H9 (cell line): Measurements from ENCODE around the gene ELAC2. TPM values are rescaled to one million over a fixed set of nuclear protein-coding genes. Genes with fewer than 3 reads are reported as not detected.

Experiments
- DNase-seq: peaks from one replicate; pipeline ENCODE4 v3.0.0-alpha.2; 2017
- H2AFZ ChIP-seq: one replicate; pipeline ENCODE4 v1.6.1; 2013; ENCODE audit warnings: mild to moderate bottlenecking, low read length, control low read depth, moderate library complexity
- H2AK5ac ChIP-seq: 2 replicates; pipeline ENCODE4 v1.6.1; 2013; ENCODE audit warnings: low read length, control low read depth, mixed read lengths; ENCODE audit not compliant: insufficient read length
- H2BK120ac ChIP-seq: one replicate; pipeline ENCODE4 v1.6.1; 2013; ENCODE audit warnings: low read depth, mild to moderate bottlenecking, low read length, control low read depth, inconsistent platforms; ENCODE audit not compliant: poor library complexity, severe bottlenecking
- H2BK12ac ChIP-seq: 2 replicates; pipeline ENCODE4 v1.6.1; 2013; ENCODE audit warnings: low read length, control low read depth, mixed read lengths, low read depth; ENCODE audit not compliant: insufficient read length
- H2BK15ac ChIP-seq: 2 replicates; pipeline ENCODE4 v1.6.1; 2013; ENCODE audit warnings: low read depth, low read length, control low read depth
- H2BK20ac ChIP-seq: one replicate; pipeline ENCODE4 v1.6.1; 2013; ENCODE audit warnings: low read depth, mild to moderate bottlenecking, low read length, control low read depth, inconsistent platforms; ENCODE audit not compliant: poor library complexity, severe bottlenecking
- H2BK5ac ChIP-seq: 2 replicates; pipeline ENCODE4 v1.6.1; 2013; ENCODE audit warnings: low read length, control low read depth, mixed read lengths; ENCODE audit not compliant: insufficient read length
- H3K14ac ChIP-seq: 2 replicates; pipeline ENCODE4 v1.6.1; 2013; ENCODE audit warnings: low read length, control low read depth; ENCODE audit not compliant: insufficient read depth
- H3K18ac ChIP-seq: 2 replicates; pipeline ENCODE4 v1.6.1; 2013; ENCODE audit warnings: low read depth, mild to moderate bottlenecking, mixed read lengths, low read length, control low read depth; ENCODE audit not compliant: insufficient read length
- H3K23ac ChIP-seq: 2 replicates; pipeline ENCODE4 v1.6.1; 2013; ENCODE audit warnings: low read length, control low read depth, mixed read lengths, low read depth; ENCODE audit not compliant: insufficient read length
- H3K23me2 ChIP-seq: 2 replicates; pipeline ENCODE4 v1.6.1; 2013; ENCODE audit warnings: low read depth, mild to moderate bottlenecking, mixed read lengths, low read length, control low read depth; ENCODE audit not compliant: insufficient read length, poor library complexity, severe bottlenecking
- H3K27ac ChIP-seq: 2 replicates; pipeline ENCODE4 v1.5.1; 2013; ENCODE audit warnings: low read length, control low read depth, mixed read lengths, low read depth; ENCODE audit not compliant: insufficient read length
- H3K27me3 ChIP-seq: 2 replicates; pipeline ENCODE4 v1.6.1; 2013; ENCODE audit warnings: low read length, control low read depth, inconsistent platforms; ENCODE audit not compliant: insufficient read depth
- H3K4ac ChIP-seq: 2 replicates; pipeline ENCODE4 v1.6.1; 2013; ENCODE audit warnings: low read depth, mild to moderate bottlenecking, control low read depth, inconsistent platforms, low read length, moderate library complexity
- H3K4me1 ChIP-seq: 2 replicates; pipeline ENCODE4 v1.6.1; 2013; ENCODE audit warnings: low read length, control low read depth, inconsistent platforms; ENCODE audit not compliant: insufficient read depth
- H3K4me2 ChIP-seq: 2 replicates; pipeline ENCODE4 v1.6.1; 2013; ENCODE audit warnings: low read length, control low read depth, mixed read lengths; ENCODE audit not compliant: insufficient read length, insufficient read depth
- H3K56ac ChIP-seq: 2 replicates; pipeline ENCODE4 v1.6.1; 2013; ENCODE audit warnings: low read depth, mild to moderate bottlenecking, mixed read lengths, low read length, control low read depth; ENCODE audit not compliant: insufficient read length
- H3K79me1 ChIP-seq: 2 replicates; pipeline ENCODE4 v1.6.1; 2013; ENCODE audit warnings: low read depth, mild to moderate bottlenecking, moderate library complexity, low read length, control low read depth, inconsistent platforms; ENCODE audit not compliant: insufficient read depth, poor library complexity, severe bottlenecking
- H3K79me2 ChIP-seq: 2 replicates; pipeline ENCODE4 v1.6.1; 2013; ENCODE audit warnings: low read length, control low read depth, inconsistent platforms; ENCODE audit not compliant: insufficient read depth
- H3K9ac ChIP-seq: 2 replicates; pipeline ENCODE4 v1.6.1; 2013; ENCODE audit warnings: low read length, control low read depth, mixed read lengths; ENCODE audit not compliant: insufficient read length; ENCODE audit errors: extremely low read depth
- H3K9me3 ChIP-seq: one replicate; pipeline ENCODE4 v1.6.1; 2013; ENCODE audit warnings: low read depth, low read length, inconsistent platforms; ENCODE audit not compliant: control insufficient read depth
- H3T11ph ChIP-seq: one replicate; pipeline ENCODE4 v1.6.1; 2013; ENCODE audit warnings: mild to moderate bottlenecking, low read length, control low read depth, inconsistent platforms
- H4K20me1 ChIP-seq: one replicate; pipeline ENCODE4 v1.6.1; 2013; ENCODE audit not compliant: control insufficient read depth, insufficient read length, insufficient read depth
- H4K5ac ChIP-seq: 2 replicates; pipeline ENCODE4 v1.6.1; 2013; ENCODE audit warnings: low read depth, mild to moderate bottlenecking, mixed read lengths, low read length, control low read depth; ENCODE audit not compliant: insufficient read length
- H4K8ac ChIP-seq: replicated peaks from 2 replicates; pipeline ENCODE4 v1.6.1; 2013; ENCODE audit warnings: low read length, control low read depth, mixed read lengths, low read depth; ENCODE audit not compliant: insufficient read length
- H4K91ac ChIP-seq: 2 replicates; pipeline ENCODE4 v1.6.1; 2013; ENCODE audit warnings: low read depth, mild to moderate bottlenecking, moderate library complexity, mixed read lengths, low read length, control low read depth; ENCODE audit not compliant: insufficient read length
- H3K27ac Mint-ChIP-seq, 3 experiments: 2 replicates in 2 of 3; 3 replicates in 1 of 3; pipeline ENCODE4 v1.8.0; 2020 to 2021; ENCODE audit warnings: mixed read lengths in 3 of 3, mild to moderate bottlenecking in 1 of 3, moderate library complexity in 1 of 3
- H3K27me3 Mint-ChIP-seq: 2 replicates; pipeline ENCODE4 v1.8.0; 2021; ENCODE audit warnings: low read depth, mild to moderate bottlenecking, moderate library complexity, mixed read lengths
- H3K36me3 Mint-ChIP-seq, 3 experiments: 2 replicates in 2 of 3; 3 replicates in 1 of 3; pipeline ENCODE4 v1.8.0; 2020 to 2021; ENCODE audit warnings: low read depth in 3 of 3, mixed read lengths in 3 of 3; ENCODE audit not compliant: insufficient read depth in 1 of 3
- H3K4me1 Mint-ChIP-seq, 2 experiments: 2 replicates each; pipeline ENCODE4 v1.8.0; 2020; ENCODE audit warnings: mixed read lengths in 2 of 2
- H3K4me3 Mint-ChIP-seq, 2 experiments: 2 replicates in 1 of 2; 3 replicates in 1 of 2; pipeline ENCODE4 v1.8.0; 2020 to 2021; ENCODE audit warnings: mild to moderate bottlenecking in 2 of 2, mixed read lengths in 2 of 2, moderate library complexity in 1 of 2
- H3K9me3 Mint-ChIP-seq, 2 experiments: 2 replicates in 1 of 2; 3 replicates in 1 of 2; pipeline ENCODE4 v1.8.0; 2020; ENCODE audit warnings: mild to moderate bottlenecking in 2 of 2, mixed read lengths in 2 of 2, moderate library complexity in 1 of 2
- WGBS: extraction: QIAGEN DNeasy Blood & Tissue Kit; methylation state at CpG from one replicate; pipeline ENCODE4 v1.1.7; 2013; ENCODE audit warnings: missing lambda C conversion rate, low lambda C conversion rate, mixed read lengths; ENCODE audit not compliant: insufficient read length; ENCODE audit errors: extremely low coverage; 5-methylcytosine and 5-hydroxymethylcytosine counted together
- total RNA-seq: library from RNA; stranded (reverse); gene quantifications from 2 replicates; pipeline ENCODE4 v1.2.1, GENCODE V29; 2021
- TF ChIP-seq, protein P1 (sequence below): fragments of 200-600 bp; sonication (generic); conservative IDR thresholded peaks from 3 replicates; pipeline ENCODE4 v1.8.0; 2021; ENCODE audit warnings: antibody characterized with exemption, mild to moderate bottlenecking

ELAC2 gene
- total RNA-seq, 1 experiment from 2014 or later, result 90.7 TPM

DNA sequence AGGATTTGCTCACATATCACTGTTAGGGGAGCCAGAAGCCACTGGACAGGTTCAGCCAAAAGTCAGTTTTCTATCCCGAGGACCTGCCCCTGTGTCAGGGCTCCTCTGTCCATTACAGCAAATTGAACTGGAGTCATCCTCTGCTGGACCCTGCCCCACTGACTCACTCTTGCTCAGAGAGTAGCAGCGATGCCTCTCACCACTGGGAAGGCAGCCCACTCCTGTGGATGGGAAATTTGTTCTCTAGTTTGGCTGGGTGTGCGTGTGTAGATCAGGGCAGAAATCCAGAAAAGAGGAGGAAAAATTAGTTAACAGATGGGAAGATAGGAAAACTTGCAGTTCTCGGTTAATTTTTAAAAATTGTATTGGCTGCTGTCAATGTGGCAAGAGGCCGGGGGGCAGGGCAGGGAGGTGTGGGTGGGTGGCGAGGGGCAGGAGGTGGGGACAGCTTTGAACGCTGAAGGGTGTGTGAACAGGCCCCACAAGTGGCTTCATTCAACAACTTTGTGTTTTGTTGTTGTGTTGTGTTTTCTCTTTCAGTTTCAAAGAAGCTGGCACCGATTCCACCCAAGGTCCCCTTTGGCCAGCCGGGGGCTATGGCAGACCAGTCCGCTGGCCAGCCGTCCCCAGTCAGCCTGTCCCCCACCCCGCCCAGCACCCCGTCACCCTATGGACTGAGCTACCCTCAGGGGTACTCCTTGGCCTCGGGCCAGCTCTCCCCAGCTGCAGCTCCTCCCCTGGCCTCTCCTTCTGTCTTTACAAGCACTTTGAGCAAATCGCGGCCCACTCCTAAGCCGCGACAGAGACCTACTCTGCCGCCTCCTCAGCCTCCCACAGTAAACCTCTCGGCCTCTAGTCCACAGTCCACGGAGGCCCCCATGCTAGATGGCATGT lies 33.6 kb downstream of the ELAC2 start:
- no peak overlapping the region; a peak in 1 of 7 replicates for H3K27ac Mint-ChIP-seq
- no CpG with 5 or more reads among the region's 21 CpGs for WGBS
- H3K23ac ChIP-seq, result no peak overlapping the region

More for the DNA sequence above, 33.6 kb downstream of the ELAC2 start:
- Histone ChIP-seq H2AFZ (no peak overlapping the region), H3K56ac (no peak overlapping the region), H2AK5ac (no peak overlapping the region), H3K4me1 (no peaks in the 10 kb centered on the region), H4K5ac (no peak overlapping the region), H3K14ac (no peak overlapping the region), H2BK5ac (no peak overlapping the region), H4K91ac (no peak overlapping the region), H4K20me1 (no peaks in the 10 kb centered on the region), H3K18ac (no peak overlapping the region), H3K9ac (no peak overlapping the region), H3K4ac (no peak overlapping the region), H3T11ph (no peak overlapping the region), H2BK20ac (no peak overlapping the region), H3K4me2 (no peak overlapping the region), H3K9me3 (no peaks in the 10 kb centered on the region), H2BK15ac (no peak overlapping the region), H2BK12ac (no peak overlapping the region), H3K27ac (no peak overlapping the region), H3K23me2 (no peaks in the 10 kb centered on the region), H4K8ac (no peak overlapping the region), H3K79me2 (no peaks in the 10 kb centered on the region), H3K79me1 (no peaks in the 10 kb centered on the region), H2BK120ac (no peak overlapping the region), H3K27me3 (no peaks in the 10 kb centered on the region)
- H3K27me3 Mint-ChIP-seq, result no peaks in the 10 kb centered on the region
- TF ChIP-seq, protein P1, sequence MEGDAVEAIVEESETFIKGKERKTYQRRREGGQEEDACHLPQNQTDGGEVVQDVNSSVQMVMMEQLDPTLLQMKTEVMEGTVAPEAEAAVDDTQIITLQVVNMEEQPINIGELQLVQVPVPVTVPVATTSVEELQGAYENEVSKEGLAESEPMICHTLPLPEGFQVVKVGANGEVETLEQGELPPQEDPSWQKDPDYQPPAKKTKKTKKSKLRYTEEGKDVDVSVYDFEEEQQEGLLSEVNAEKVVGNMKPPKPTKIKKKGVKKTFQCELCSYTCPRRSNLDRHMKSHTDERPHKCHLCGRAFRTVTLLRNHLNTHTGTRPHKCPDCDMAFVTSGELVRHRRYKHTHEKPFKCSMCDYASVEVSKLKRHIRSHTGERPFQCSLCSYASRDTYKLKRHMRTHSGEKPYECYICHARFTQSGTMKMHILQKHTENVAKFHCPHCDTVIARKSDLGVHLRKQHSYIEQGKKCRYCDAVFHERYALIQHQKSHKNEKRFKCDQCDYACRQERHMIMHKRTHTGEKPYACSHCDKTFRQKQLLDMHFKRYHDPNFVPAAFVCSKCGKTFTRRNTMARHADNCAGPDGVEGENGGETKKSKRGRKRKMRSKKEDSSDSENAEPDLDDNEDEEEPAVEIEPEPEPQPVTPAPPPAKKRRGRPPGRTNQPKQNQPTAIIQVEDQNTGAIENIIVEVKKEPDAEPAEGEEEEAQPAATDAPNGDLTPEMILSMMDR, result no peak
- no peak overlapping the region for H3K4me3 Mint-ChIP-seq
- peaks cover 2 to 9% (median 7%) of the 10 kb centered on the region in 3 experiments for H3K36me3 Mint-ChIP-seq
- peaks cover 24 to 30% of the 10 kb centered on the region in 2 experiments for H3K4me1 Mint-ChIP-seq
- DNase-seq, result no peak
- H3K9me3 Mint-ChIP-seq, result no peaks in the 10 kb centered on the region
